ENCODE measurements around the gene ZC2HC1C. TPM values are rescaled to one million over a fixed set of nuclear protein-coding genes. Genes with fewer than 3 reads are reported as not detected.

ZC2HC1C gene
- polyA plus RNA-seq, 1 donor (not counting 4 experiments of a cell fraction or from before 2014, with no cell fraction given) = 0.68 TPM

DNA sequence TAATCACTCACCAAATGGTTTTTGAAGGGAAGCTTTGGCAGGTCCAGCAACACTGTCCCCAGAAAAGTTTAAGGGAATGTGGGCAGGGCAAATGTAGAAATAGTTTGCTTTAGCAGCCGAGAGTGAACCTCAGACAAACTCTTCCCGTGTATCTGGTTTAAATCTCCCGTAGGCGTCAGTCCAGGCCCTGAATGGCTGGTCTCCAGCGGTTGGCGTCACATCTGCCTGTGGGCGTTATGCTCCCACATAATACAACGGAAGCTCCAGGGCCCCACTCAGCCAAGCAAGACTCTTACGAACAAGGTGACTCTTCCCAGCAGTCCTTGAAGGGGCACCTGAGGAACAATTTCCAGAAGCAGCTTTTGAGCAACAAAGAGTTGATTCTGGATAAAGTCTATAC is 942 bp downstream of the ZC2HC1C start:
- Histone ChIP-seq H3K36me3 (ENCODE audit: control insufficient read depth in 2 of 2, extremely low read depth in 1 of 2, insufficient read depth in 2 of 2, low read length in 2 of 2) (no peaks in the 10 kb centered on the region), H3K9me3 (ENCODE audit: control insufficient read depth, low read depth, low read length) (no peaks in the 10 kb centered on the region), H3K79me2 (ENCODE audit: control insufficient read depth, insufficient read depth, low read length) (no peaks in the 10 kb centered on the region), H3K4me1 (ENCODE audit: control insufficient read depth, extremely low read depth, insufficient read depth, low read length) (peaks cover 22% of the 10 kb centered on the region), H4K20me1 (ENCODE audit: control insufficient read depth, extremely low read depth, insufficient read depth, low read length) (no peaks in the 10 kb centered on the region), H3K9ac (ENCODE audit: control insufficient read depth, extremely low read depth, insufficient read depth, low read length) (no peak overlapping the region), H2AFZ (ENCODE audit: control insufficient read depth, low read length) (no peak overlapping the region), H3K27ac (ENCODE audit: control insufficient read depth, insufficient read depth, low read length) (no peak overlapping the region), H3K27me3 (ENCODE audit: control insufficient read depth, extremely low read depth, insufficient read depth, low read length) (no peaks in the 10 kb centered on the region), H3K9me1 (ENCODE audit: control insufficient read depth, extremely low read depth, insufficient read depth, low read length) (no peaks in the 10 kb centered on the region), H3K4me2 (ENCODE audit: control insufficient read depth, extremely low read depth, insufficient read depth, low read depth, low read length) (peak overlapping the region; percentile 99), H3K4me3 (ENCODE audit: control insufficient read depth in 2 of 3, extremely low read depth in 1 of 3, insufficient read depth in 2 of 3, low read depth in 1 of 3, low read length in 3 of 3) (no peak overlapping the region)
- no peak for TF ChIP-seq EZH2 (IDR thresholded peaks at IDR 0.05; ENCODE audit: low read length)
- TF ChIP-seq, protein P1, sequence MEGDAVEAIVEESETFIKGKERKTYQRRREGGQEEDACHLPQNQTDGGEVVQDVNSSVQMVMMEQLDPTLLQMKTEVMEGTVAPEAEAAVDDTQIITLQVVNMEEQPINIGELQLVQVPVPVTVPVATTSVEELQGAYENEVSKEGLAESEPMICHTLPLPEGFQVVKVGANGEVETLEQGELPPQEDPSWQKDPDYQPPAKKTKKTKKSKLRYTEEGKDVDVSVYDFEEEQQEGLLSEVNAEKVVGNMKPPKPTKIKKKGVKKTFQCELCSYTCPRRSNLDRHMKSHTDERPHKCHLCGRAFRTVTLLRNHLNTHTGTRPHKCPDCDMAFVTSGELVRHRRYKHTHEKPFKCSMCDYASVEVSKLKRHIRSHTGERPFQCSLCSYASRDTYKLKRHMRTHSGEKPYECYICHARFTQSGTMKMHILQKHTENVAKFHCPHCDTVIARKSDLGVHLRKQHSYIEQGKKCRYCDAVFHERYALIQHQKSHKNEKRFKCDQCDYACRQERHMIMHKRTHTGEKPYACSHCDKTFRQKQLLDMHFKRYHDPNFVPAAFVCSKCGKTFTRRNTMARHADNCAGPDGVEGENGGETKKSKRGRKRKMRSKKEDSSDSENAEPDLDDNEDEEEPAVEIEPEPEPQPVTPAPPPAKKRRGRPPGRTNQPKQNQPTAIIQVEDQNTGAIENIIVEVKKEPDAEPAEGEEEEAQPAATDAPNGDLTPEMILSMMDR (optimal IDR thresholded peaks at IDR 0.05 in 1 of 3, IDR thresholded peaks at IDR 0.05 in 1 of 3, conservative IDR thresholded peaks at IDR 0.05 in 1 of 3; ENCODE audit: extremely low read depth in 1 of 3, insufficient read depth in 2 of 3, low read length in 3 of 3) = no peak
- DNase-seq (ENCODE audit: low read depth, low spot score) = no peak
- dilution Hi-C loops (cut with MboI; ENCODE audit: extremely low pct_ligation_motif_present, low sequenced_read_pairs) = no loop called here
- FAIRE-seq = no peak

DNA sequence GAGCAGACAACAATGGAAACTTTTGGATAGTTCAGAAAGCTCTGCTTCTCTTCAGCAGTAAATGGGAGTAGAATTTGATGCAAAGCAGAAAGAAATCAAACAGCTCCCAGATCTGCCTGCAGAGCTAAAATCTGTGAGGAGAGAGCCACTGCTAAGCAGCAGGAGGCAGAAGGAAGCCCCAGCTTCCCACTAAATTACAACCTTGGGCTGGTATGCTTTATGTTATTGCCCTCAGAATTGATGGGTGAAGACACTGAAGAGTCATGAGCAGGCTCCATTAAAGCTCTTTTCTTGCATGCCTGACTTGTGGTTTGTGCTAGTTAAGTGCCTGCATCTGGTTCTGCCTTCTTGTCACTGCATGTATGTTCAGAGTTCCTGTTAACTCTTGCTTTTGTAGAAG is 8.4 kb downstream of the ZC2HC1C start:
- Histone ChIP-seq H3K9me3 (ENCODE audit: control insufficient read depth, low read depth, low read length) (no peaks in the 10 kb centered on the region), H4K20me1 (ENCODE audit: control insufficient read depth, extremely low read depth, insufficient read depth, low read length) (no peaks in the 10 kb centered on the region), H3K79me2 (ENCODE audit: control insufficient read depth, insufficient read depth, low read length) (no peaks in the 10 kb centered on the region), H3K9ac (ENCODE audit: control insufficient read depth, extremely low read depth, insufficient read depth, low read length) (no peak overlapping the region), H3K9me1 (ENCODE audit: control insufficient read depth, extremely low read depth, insufficient read depth, low read length) (no peaks in the 10 kb centered on the region), H2AFZ (ENCODE audit: control insufficient read depth, low read length) (no peak overlapping the region), H3K4me3 (ENCODE audit: control insufficient read depth in 2 of 3, extremely low read depth in 1 of 3, insufficient read depth in 2 of 3, low read depth in 1 of 3, low read length in 3 of 3) (no peak overlapping the region), H3K27ac (ENCODE audit: control insufficient read depth, insufficient read depth, low read length) (no peak overlapping the region), H3K4me2 (ENCODE audit: control insufficient read depth, extremely low read depth, insufficient read depth, low read depth, low read length) (no peak overlapping the region), H3K27me3 (ENCODE audit: control insufficient read depth, extremely low read depth, insufficient read depth, low read length) (no peaks in the 10 kb centered on the region), H3K4me1 (ENCODE audit: control insufficient read depth, extremely low read depth, insufficient read depth, low read length) (no peaks in the 10 kb centered on the region), H3K36me3 (ENCODE audit: control insufficient read depth in 2 of 2, extremely low read depth in 1 of 2, insufficient read depth in 2 of 2, low read length in 2 of 2) (peaks cover 0 to 6% of the 10 kb centered on the region in 2 experiments)
- no peak for FAIRE-seq
- TF ChIP-seq EZH2 (IDR thresholded peaks at IDR 0.05; ENCODE audit: low read length) = no peak
- TF ChIP-seq, protein P1 (optimal IDR thresholded peaks at IDR 0.05 in 1 of 3, IDR thresholded peaks at IDR 0.05 in 1 of 3, conservative IDR thresholded peaks at IDR 0.05 in 1 of 3; ENCODE audit: extremely low read depth in 1 of 3, insufficient read depth in 2 of 3, low read length in 3 of 3) = no peak
- dilution Hi-C loops (cut with MboI; ENCODE audit: extremely low pct_ligation_motif_present, low sequenced_read_pairs) = no loop called here
- no peak for DNase-seq (ENCODE audit: low read depth, low spot score)
